ENCODE data around the gene SLC9A9.
A peak's percentile ranks its signal among the peaks of the same experiment; 100 is the strongest.

Gene SLC9A9

GRCh38 chr3:143783851-143784370 lies 64.4 kb downstream of the SLC9A9 start:
- no peak overlapping the region for H3K4me3 ChIP-seq (ENCODE audit: low read depth in 1 of 2, low read length in 2 of 2)
- no peak overlapping the region for H3K27ac ChIP-seq (ENCODE audit: low read depth, low read length)
- H3K9ac ChIP-seq (ENCODE audit: low read length), result no peak overlapping the region
- peaks cover 9% of the 10 kb centered on the region for H3K4me1 ChIP-seq (ENCODE audit: insufficient read depth, low read length)
- H3K36me3 ChIP-seq (ENCODE audit: insufficient read depth, low read length), result no peaks in the 10 kb centered on the region
- H3K27me3 ChIP-seq (ENCODE audit: control insufficient read depth in 1 of 2, insufficient read depth in 2 of 2, low read length in 2 of 2), result no peaks in the 10 kb centered on the region
- H3K9me3 ChIP-seq (ENCODE audit: low read length), result no peaks in the 10 kb centered on the region

GRCh38 chr3:143775459-143775858 lies 72.8 kb downstream of the SLC9A9 start:
- Histone ChIP-seq H3K9me3 (ENCODE audit: low read length) (no peaks in the 10 kb centered on the region), H3K4me3 (ENCODE audit: low read depth in 1 of 2, low read length in 2 of 2) (peak overlapping the region in 1 of 2 donors; percentile 38), H3K36me3 (ENCODE audit: insufficient read depth, low read length) (no peaks in the 10 kb centered on the region), H3K27ac (ENCODE audit: low read depth, low read length) (no peak overlapping the region), H3K9ac (ENCODE audit: low read length) (no peak overlapping the region), H3K27me3 (ENCODE audit: control insufficient read depth in 1 of 2, insufficient read depth in 2 of 2, low read length in 2 of 2) (no peaks in the 10 kb centered on the region), H3K4me1 (ENCODE audit: insufficient read depth, low read length) (peaks cover 10% of the 10 kb centered on the region)

DNA sequence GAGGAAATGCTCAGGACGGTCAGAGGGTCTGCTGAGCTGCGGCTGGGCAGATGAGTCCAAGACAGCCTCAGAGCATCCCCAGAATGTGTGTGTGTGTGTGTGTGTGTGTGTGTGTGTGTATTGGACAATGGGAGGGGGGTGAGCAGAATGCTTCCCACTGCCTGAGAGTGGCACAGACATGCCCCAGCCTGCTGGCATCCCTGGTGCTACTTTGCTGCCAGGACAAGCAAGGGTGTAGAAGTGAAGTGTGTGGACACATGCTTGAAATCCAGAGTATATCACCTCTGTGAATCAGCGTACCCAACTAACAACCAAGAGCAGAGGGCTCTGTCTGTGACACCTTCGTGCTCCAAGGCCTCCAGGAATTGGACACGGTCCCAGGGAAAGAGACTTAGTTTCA lies 76.3 kb downstream of the SLC9A9 start:
- H3K27me3 ChIP-seq (ENCODE audit: control insufficient read depth in 1 of 2, insufficient read depth in 2 of 2, low read length in 2 of 2), result no peaks in the 10 kb centered on the region
- no peaks in the 10 kb centered on the region for H3K36me3 ChIP-seq (ENCODE audit: insufficient read depth, low read length)
- peaks cover 28% of the 10 kb centered on the region for H3K4me1 ChIP-seq (ENCODE audit: insufficient read depth, low read length)

GRCh38 chr3:143771258-143771657 lies 77.0 kb downstream of the SLC9A9 start:
- Histone ChIP-seq H3K9me3 (ENCODE audit: low read length) (no peaks in the 10 kb centered on the region), H3K27ac (ENCODE audit: low read depth, low read length) (no peak overlapping the region), H3K4me1 (ENCODE audit: insufficient read depth, low read length) (peaks cover 28% of the 10 kb centered on the region), H3K36me3 (ENCODE audit: insufficient read depth, low read length) (no peaks in the 10 kb centered on the region), H3K4me3 (ENCODE audit: low read depth in 1 of 2, low read length in 2 of 2) (no peak overlapping the region), H3K27me3 (ENCODE audit: control insufficient read depth in 1 of 2, insufficient read depth in 2 of 2, low read length in 2 of 2) (no peaks in the 10 kb centered on the region), H3K9ac (ENCODE audit: low read length) (no peak overlapping the region)

More for the DNA sequence above, 76.3 kb downstream of the SLC9A9 start:
- H3K27ac ChIP-seq (ENCODE audit: low read depth, low read length), result no peak overlapping the region
- no peaks in the 10 kb centered on the region for H3K9me3 ChIP-seq (ENCODE audit: low read length)
- H3K4me3 ChIP-seq (ENCODE audit: low read depth in 1 of 2, low read length in 2 of 2), result no peak overlapping the region
- H3K9ac ChIP-seq (ENCODE audit: low read length), result no peak overlapping the region

- H3K36me3 ChIP-seq (ENCODE audit: insufficient read depth, low read length), result no peaks in the 10 kb centered on the region
These were observed 77.9 kb downstream of the SLC9A9 start for GRCh38 chr3:143770391-143770790.

DNA sequence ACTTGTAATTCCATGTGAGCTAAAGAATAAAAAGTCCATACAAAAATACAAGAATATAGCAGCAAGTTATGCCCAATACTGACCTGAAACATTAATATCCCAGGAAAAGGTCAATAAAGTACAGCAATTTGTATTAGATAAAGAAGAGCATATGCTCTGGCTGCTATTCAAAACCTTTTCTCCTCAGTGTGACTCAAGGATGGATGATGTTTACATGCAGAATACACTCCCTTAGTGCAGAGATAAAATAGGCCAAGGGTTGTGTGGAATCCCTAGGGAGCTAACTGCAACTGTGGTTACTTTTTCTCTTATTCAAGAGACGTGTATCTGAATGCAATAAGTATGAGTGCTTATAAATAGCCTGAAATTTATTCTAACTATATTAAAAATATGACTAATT lies 78.7 kb downstream of the SLC9A9 start:
- no peaks in the 10 kb centered on the region for H3K27me3 ChIP-seq (ENCODE audit: control insufficient read depth in 1 of 2, insufficient read depth in 2 of 2, low read length in 2 of 2)
- H3K9ac ChIP-seq (ENCODE audit: low read length), result no peak overlapping the region
- no peaks in the 10 kb centered on the region for H3K9me3 ChIP-seq (ENCODE audit: low read length)
- peaks cover 24% of the 10 kb centered on the region for H3K4me1 ChIP-seq (ENCODE audit: insufficient read depth, low read length)
- H3K27ac ChIP-seq (ENCODE audit: low read depth, low read length), result no peak overlapping the region
- H3K4me3 ChIP-seq (ENCODE audit: low read depth in 1 of 2, low read length in 2 of 2), result no peak overlapping the region
- H3K36me3 ChIP-seq (ENCODE audit: insufficient read depth, low read length), result no peaks in the 10 kb centered on the region

More at GRCh38 chr3:143770391-143770790, 77.9 kb downstream of the SLC9A9 start:
- Histone ChIP-seq H3K4me1 (ENCODE audit: insufficient read depth, low read length) (peaks cover 24% of the 10 kb centered on the region), H3K27me3 (ENCODE audit: control insufficient read depth in 1 of 2, insufficient read depth in 2 of 2, low read length in 2 of 2) (no peaks in the 10 kb centered on the region), H3K27ac (ENCODE audit: low read depth, low read length) (no peak overlapping the region), H3K9ac (ENCODE audit: low read length) (no peak overlapping the region), H3K4me3 (ENCODE audit: low read depth in 1 of 2, low read length in 2 of 2) (no peak overlapping the region), H3K9me3 (ENCODE audit: low read length) (no peaks in the 10 kb centered on the region)

- H3K27ac ChIP-seq (ENCODE audit: low read depth, low read length), result no peak overlapping the region
- H3K27me3 ChIP-seq (ENCODE audit: control insufficient read depth in 1 of 2, insufficient read depth in 2 of 2, low read length in 2 of 2), result no peaks in the 10 kb centered on the region
- H3K9ac ChIP-seq (ENCODE audit: low read length), result no peak overlapping the region
- H3K4me3 ChIP-seq (ENCODE audit: low read depth in 1 of 2, low read length in 2 of 2), result no peak overlapping the region
- no peaks in the 10 kb centered on the region for H3K36me3 ChIP-seq (ENCODE audit: insufficient read depth, low read length)
- H3K9me3 ChIP-seq (ENCODE audit: low read length), result no peaks in the 10 kb centered on the region
- peaks cover 12% of the 10 kb centered on the region for H3K4me1 ChIP-seq (ENCODE audit: insufficient read depth, low read length)
These were observed 83.4 kb downstream of the SLC9A9 start for GRCh38 chr3:143764840-143765239.

- peaks cover under 1% of the 10 kb centered on the region for H3K4me1 ChIP-seq (ENCODE audit: insufficient read depth, low read length)
- no peaks in the 10 kb centered on the region for H3K9me3 ChIP-seq (ENCODE audit: low read length)
- no peak overlapping the region for H3K4me3 ChIP-seq (ENCODE audit: low read depth in 1 of 2, low read length in 2 of 2)
- no peak overlapping the region for H3K9ac ChIP-seq (ENCODE audit: low read length)
- no peaks in the 10 kb centered on the region for H3K36me3 ChIP-seq (ENCODE audit: insufficient read depth, low read length)
- no peak overlapping the region for H3K27ac ChIP-seq (ENCODE audit: low read depth, low read length)
- no peaks in the 10 kb centered on the region for H3K27me3 ChIP-seq (ENCODE audit: control insufficient read depth in 1 of 2, insufficient read depth in 2 of 2, low read length in 2 of 2)
These were observed 84.6 kb downstream of the SLC9A9 start for GRCh38 chr3:143763564-143764162.

- no peaks in the 10 kb centered on the region for H3K27me3 ChIP-seq (ENCODE audit: control insufficient read depth in 1 of 2, insufficient read depth in 2 of 2, low read length in 2 of 2)
- no peak overlapping the region for H3K9ac ChIP-seq (ENCODE audit: low read length)
- H3K27ac ChIP-seq (ENCODE audit: low read depth, low read length), result no peak overlapping the region
- no peaks in the 10 kb centered on the region for H3K9me3 ChIP-seq (ENCODE audit: low read length)
- H3K4me3 ChIP-seq (ENCODE audit: low read depth in 1 of 2, low read length in 2 of 2), result no peak overlapping the region
- H3K4me1 ChIP-seq (ENCODE audit: insufficient read depth, low read length), result peaks cover 28% of the 10 kb centered on the region
- H3K36me3 ChIP-seq (ENCODE audit: insufficient read depth, low read length), result no peaks in the 10 kb centered on the region
These were observed 90.6 kb downstream of the SLC9A9 start for GRCh38 chr3:143757691-143758090.

GRCh38 chr3:143755978-143756377 lies 92.3 kb downstream of the SLC9A9 start:
- H3K36me3 ChIP-seq (ENCODE audit: insufficient read depth, low read length), result no peaks in the 10 kb centered on the region
- no peak overlapping the region for H3K9ac ChIP-seq (ENCODE audit: low read length)
- no peak overlapping the region for H3K4me3 ChIP-seq (ENCODE audit: low read depth in 1 of 2, low read length in 2 of 2)
- H3K9me3 ChIP-seq (ENCODE audit: low read length), result no peaks in the 10 kb centered on the region
- H3K27ac ChIP-seq (ENCODE audit: low read depth, low read length), result no peak overlapping the region
- H3K4me1 ChIP-seq (ENCODE audit: insufficient read depth, low read length), result peaks cover 29% of the 10 kb centered on the region
- no peaks in the 10 kb centered on the region for H3K27me3 ChIP-seq (ENCODE audit: control insufficient read depth in 1 of 2, insufficient read depth in 2 of 2, low read length in 2 of 2)

DNA sequence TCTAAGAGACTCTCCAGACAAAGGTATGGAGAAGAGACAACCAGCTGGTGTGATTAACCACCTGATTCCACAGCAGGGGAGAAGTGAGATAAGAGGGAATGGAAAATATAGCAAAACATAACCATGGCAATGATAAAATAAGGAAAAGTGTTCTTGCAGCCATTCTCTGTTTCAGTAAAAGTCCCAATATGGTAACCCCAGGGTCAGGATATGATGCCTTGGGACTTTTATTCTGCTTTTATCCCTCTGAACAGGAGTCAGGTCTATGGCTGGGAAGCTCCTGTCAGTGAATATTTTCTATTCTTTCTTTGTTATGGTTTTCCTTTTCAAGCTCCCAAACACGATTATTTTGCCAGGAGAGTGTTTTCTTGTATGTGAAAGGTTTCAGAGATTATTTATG lies 94.2 kb downstream of the SLC9A9 start:
- H3K27ac ChIP-seq (ENCODE audit: low read depth, low read length), result no peak overlapping the region
- no peaks in the 10 kb centered on the region for H3K27me3 ChIP-seq (ENCODE audit: control insufficient read depth in 1 of 2, insufficient read depth in 2 of 2, low read length in 2 of 2)
- no peaks in the 10 kb centered on the region for H3K9me3 ChIP-seq (ENCODE audit: low read length)
- no peak overlapping the region for H3K9ac ChIP-seq (ENCODE audit: low read length)
- peaks cover 29% of the 10 kb centered on the region for H3K4me1 ChIP-seq (ENCODE audit: insufficient read depth, low read length)
- no peaks in the 10 kb centered on the region for H3K36me3 ChIP-seq (ENCODE audit: insufficient read depth, low read length)
- no peak overlapping the region for H3K4me3 ChIP-seq (ENCODE audit: low read depth in 1 of 2, low read length in 2 of 2)

DNA sequence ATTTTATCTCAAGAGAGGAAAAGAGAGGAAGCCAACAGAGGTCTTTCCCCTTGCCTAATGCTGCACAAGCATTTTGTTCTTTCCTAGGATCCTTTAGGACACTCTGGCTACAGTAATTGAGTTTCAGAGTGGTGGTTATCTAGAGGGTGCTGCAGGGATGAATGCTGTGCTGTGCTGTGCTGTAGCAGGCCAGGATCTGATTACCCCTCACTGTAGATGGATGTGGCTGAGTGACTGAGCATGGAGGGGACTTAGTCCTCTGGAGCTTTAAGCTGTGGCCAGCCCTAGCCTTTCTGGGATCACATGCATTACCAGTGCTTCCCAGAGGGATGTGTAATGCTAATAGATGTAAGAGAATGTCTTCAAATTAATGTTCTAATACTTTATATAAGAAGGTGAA lies 94.8 kb downstream of the SLC9A9 start:
- peaks cover 29% of the 10 kb centered on the region for H3K4me1 ChIP-seq (ENCODE audit: insufficient read depth, low read length)
- no peaks in the 10 kb centered on the region for H3K9me3 ChIP-seq (ENCODE audit: low read length)
- no peaks in the 10 kb centered on the region for H3K36me3 ChIP-seq (ENCODE audit: insufficient read depth, low read length)
- no peak overlapping the region for H3K4me3 ChIP-seq (ENCODE audit: low read depth in 1 of 2, low read length in 2 of 2)
- no peak overlapping the region for H3K27ac ChIP-seq (ENCODE audit: low read depth, low read length)
- no peaks in the 10 kb centered on the region for H3K27me3 ChIP-seq (ENCODE audit: control insufficient read depth in 1 of 2, insufficient read depth in 2 of 2, low read length in 2 of 2)
- H3K9ac ChIP-seq (ENCODE audit: low read length), result no peak overlapping the region
